Measurements from ENCODE around the gene STRIP1.

GRCh38 chr1:110019770-110020169, 14.7 kb upstream of the STRIP1 start:
- TF ChIP-seq POLR2A (IDR thresholded peaks at IDR 0.05): no peak
- TF ChIP-seq, protein P1, sequence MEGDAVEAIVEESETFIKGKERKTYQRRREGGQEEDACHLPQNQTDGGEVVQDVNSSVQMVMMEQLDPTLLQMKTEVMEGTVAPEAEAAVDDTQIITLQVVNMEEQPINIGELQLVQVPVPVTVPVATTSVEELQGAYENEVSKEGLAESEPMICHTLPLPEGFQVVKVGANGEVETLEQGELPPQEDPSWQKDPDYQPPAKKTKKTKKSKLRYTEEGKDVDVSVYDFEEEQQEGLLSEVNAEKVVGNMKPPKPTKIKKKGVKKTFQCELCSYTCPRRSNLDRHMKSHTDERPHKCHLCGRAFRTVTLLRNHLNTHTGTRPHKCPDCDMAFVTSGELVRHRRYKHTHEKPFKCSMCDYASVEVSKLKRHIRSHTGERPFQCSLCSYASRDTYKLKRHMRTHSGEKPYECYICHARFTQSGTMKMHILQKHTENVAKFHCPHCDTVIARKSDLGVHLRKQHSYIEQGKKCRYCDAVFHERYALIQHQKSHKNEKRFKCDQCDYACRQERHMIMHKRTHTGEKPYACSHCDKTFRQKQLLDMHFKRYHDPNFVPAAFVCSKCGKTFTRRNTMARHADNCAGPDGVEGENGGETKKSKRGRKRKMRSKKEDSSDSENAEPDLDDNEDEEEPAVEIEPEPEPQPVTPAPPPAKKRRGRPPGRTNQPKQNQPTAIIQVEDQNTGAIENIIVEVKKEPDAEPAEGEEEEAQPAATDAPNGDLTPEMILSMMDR (IDR thresholded peaks at IDR 0.05 in 8 of 11, conservative IDR thresholded peaks at IDR 0.05 in 3 of 11): no peak
